HG03520 (cell line): ENCODE measurements around the gene PLCXD1.
"Not testable (repeated sequence)": the region's sequence is repeated elsewhere in the genome, so short reads cannot be mapped to it uniquely, and the experiment has no call there.

Experiments used
- ATAC-seq: cut with Tn5 transposase; IDR thresholded peaks from one replicate; pipeline ENCODE4 v1.9.1; 2021; ENCODE audit warnings: mild to moderate bottlenecking, moderate library complexity; ENCODE audit not compliant: unreplicated experiment

The PLCXD1 gene

GRCh38 chrX:281166-281999 lies at the start of gene PLCXD1:
Gene PLCXD1 (plus strand): TSS chrX:281381. CDS start chrX:284188, 2,807 bp downstream.
- ATAC-seq, result no peak

- ATAC-seq, result peak; percentile 96
Observed at GRCh38 chrX:231637-232277, 49.4 kb upstream of the PLCXD1 start.

- ATAC-seq, result peak; percentile 27
Observed at GRCh38 chrX:232278-232655, 48.9 kb upstream of the PLCXD1 start.

- not testable (repeated sequence) for ATAC-seq
Observed at GRCh38 chrX:236201-236600, 45.0 kb upstream of the PLCXD1 start.

- ATAC-seq, result no peak
Observed at GRCh38 chrX:250965-251364, 30.2 kb upstream of the PLCXD1 start.

GRCh38 chrX:251396-252243 lies 29.6 kb upstream of the PLCXD1 start:
- ATAC-seq, result not testable (repeated sequence)

- no peak for ATAC-seq
Observed at GRCh38 chrX:252244-252956, 28.8 kb upstream of the PLCXD1 start.

GRCh38 chrX:252957-253291 lies 28.3 kb upstream of the PLCXD1 start:
- no peak for ATAC-seq

- no peak for ATAC-seq
Observed at GRCh38 chrX:253451-254297, 27.5 kb upstream of the PLCXD1 start.

GRCh38 chrX:254630-255215 lies 26.5 kb upstream of the PLCXD1 start:
- ATAC-seq, result no peak

- no peak for ATAC-seq
Observed at GRCh38 chrX:255923-256331, 25.3 kb upstream of the PLCXD1 start.

- not testable (repeated sequence) for ATAC-seq
Observed at GRCh38 chrX:257054-257453, 24.1 kb upstream of the PLCXD1 start.

GRCh38 chrX:257681-258289 lies 23.4 kb upstream of the PLCXD1 start:
- no peak for ATAC-seq

GRCh38 chrX:258291-259040 lies 22.7 kb upstream of the PLCXD1 start:
- no peak for ATAC-seq

- ATAC-seq, result no peak
Observed at GRCh38 chrX:259692-260355, 21.4 kb upstream of the PLCXD1 start.

GRCh38 chrX:261167-261918 lies 19.8 kb upstream of the PLCXD1 start:
- no peak for ATAC-seq

- ATAC-seq, result no peak
Observed at GRCh38 chrX:261919-262352, 19.2 kb upstream of the PLCXD1 start.
